Activated naive CD4-positive, alpha-beta T cell treated with anti-CD3 and anti-CD28 coated beads, Interleukin-2, amount 50 U/mL, for 24 hours (primary cell): ENCODE data around the gene PDE1C.

Experiments used
- H3K27ac Mint-ChIP-seq: one replicate; pipeline ENCODE4 v1.8.0; 2021; ENCODE audit warnings: mild to moderate bottlenecking, mixed read lengths
- H3K27me3 Mint-ChIP-seq: one replicate; pipeline ENCODE4 v1.8.0; 2021; ENCODE audit warnings: mixed read lengths
- H3K36me3 Mint-ChIP-seq: one replicate; pipeline ENCODE4 v1.8.0; 2021; ENCODE audit warnings: mixed read lengths
- H3K4me1 Mint-ChIP-seq: one replicate; pipeline ENCODE4 v1.8.0; 2021; ENCODE audit warnings: mixed read lengths
- H3K4me3 Mint-ChIP-seq: one replicate; pipeline ENCODE4 v1.8.0; 2021; ENCODE audit warnings: mild to moderate bottlenecking, mixed read lengths
- H3K9me3 Mint-ChIP-seq: one replicate; pipeline ENCODE4 v1.8.0; 2021; ENCODE audit warnings: mixed read lengths

The PDE1C gene

DNA sequence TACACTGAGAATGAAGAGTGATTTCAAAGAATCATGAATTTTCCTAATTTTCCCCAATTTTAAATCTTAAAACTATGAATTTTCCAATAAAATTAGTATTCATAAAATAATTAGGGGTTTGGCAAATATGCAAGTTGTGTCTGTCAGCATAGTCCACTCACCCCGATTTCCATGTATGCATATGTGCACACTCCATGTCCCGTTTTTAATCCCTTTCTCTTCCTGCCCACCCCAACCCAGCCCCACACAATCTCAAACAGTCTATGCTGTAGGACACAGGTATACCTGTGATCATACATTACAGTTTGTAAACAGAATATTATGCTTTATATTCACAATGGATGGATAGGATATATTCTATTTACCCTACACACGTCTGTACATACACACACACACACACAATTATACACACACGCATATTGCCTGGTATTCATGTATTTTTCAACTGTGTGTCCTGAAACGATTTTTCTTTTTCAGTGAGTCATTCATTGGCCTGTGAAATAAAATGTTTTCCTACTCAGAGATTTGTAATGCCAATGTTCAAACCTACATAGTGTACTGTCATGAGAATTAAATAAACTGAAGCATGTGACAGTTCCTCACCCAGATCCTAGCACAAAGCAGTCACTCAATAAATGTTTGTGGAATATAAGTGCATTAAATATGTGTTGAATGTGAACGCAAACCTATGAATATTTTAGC lies 144.3 kb downstream of the PDE1C start:
- Mint-ChIP-seq H3K27me3 (no peaks in the 10 kb centered on the region), H3K36me3 (no peaks in the 10 kb centered on the region), H3K4me3 (no peak overlapping the region), H3K27ac (no peak overlapping the region), H3K4me1 (no peaks in the 10 kb centered on the region), H3K9me3 (peaks cover 15% of the 10 kb centered on the region)

DNA sequence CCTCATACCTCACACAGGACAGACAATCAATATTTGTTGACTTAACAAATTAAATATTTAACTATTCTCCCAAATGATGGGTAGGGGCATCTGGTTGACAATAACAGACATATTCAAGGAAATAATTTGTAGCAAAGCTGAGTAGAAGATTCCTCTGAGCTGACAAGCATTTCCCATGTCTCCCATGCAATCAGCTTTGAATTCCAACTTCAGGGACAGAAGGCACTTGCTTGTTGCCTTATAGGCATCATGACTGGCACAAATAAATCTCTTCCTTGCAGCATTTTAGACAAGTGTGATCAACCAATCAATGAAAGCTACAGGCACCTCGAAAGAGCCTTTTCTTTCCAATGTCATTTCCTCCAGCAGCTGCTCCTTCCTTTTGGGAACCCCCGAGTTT lies 146.0 kb downstream of the PDE1C start:
- Mint-ChIP-seq H3K9me3 (peaks cover 7% of the 10 kb centered on the region), H3K4me1 (no peaks in the 10 kb centered on the region), H3K4me3 (no peak overlapping the region), H3K27me3 (no peaks in the 10 kb centered on the region), H3K36me3 (no peaks in the 10 kb centered on the region), H3K27ac (no peak overlapping the region)

DNA sequence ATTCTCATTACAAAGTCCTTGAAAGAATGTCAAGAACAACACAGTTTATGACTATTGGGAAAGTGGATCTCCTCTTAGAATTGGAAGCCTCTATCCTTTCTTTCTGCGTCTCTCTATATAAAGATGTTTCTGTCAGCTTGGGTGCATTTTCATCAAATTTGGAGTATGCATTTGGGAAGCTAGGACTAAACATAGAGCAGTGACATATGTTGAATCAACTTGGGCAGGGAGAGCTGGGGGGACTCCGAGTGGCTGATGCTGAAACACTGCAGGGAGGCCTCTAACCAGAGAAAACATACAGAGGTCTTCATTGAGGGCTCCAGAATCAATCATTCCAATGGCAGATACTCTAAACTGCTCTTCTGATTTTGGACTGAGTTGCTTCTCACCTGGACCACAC lies 147.4 kb downstream of the PDE1C start:
- no peak overlapping the region for H3K4me3 Mint-ChIP-seq
- H3K4me1 Mint-ChIP-seq: no peaks in the 10 kb centered on the region
- peaks cover 1% of the 10 kb centered on the region for H3K9me3 Mint-ChIP-seq
- no peaks in the 10 kb centered on the region for H3K27me3 Mint-ChIP-seq
- no peaks in the 10 kb centered on the region for H3K36me3 Mint-ChIP-seq
- no peak overlapping the region for H3K27ac Mint-ChIP-seq

DNA sequence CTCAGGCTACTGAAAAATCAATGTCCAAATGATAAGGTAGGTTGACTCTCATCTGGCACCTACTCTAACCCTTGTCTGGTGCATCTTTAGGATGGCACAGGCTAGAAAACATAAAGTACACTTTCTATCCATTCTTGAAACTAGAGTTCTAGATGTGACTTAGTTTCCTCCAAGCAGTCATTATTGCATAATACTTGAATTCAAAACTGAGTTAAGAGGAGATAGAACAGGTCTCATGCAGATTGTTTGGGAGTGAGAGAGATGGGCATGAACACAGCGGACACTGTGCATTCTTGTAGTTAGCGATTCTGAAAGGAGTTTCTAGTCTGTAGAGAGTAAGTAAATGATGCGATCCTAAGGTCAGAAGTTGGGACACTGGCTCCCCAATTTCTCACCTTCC lies 149.2 kb downstream of the PDE1C start:
- no peaks in the 10 kb centered on the region for H3K4me1 Mint-ChIP-seq
- no peaks in the 10 kb centered on the region for H3K27me3 Mint-ChIP-seq
- no peak overlapping the region for H3K4me3 Mint-ChIP-seq
- H3K9me3 Mint-ChIP-seq: no peaks in the 10 kb centered on the region
- no peak overlapping the region for H3K27ac Mint-ChIP-seq
- H3K36me3 Mint-ChIP-seq: no peaks in the 10 kb centered on the region

DNA sequence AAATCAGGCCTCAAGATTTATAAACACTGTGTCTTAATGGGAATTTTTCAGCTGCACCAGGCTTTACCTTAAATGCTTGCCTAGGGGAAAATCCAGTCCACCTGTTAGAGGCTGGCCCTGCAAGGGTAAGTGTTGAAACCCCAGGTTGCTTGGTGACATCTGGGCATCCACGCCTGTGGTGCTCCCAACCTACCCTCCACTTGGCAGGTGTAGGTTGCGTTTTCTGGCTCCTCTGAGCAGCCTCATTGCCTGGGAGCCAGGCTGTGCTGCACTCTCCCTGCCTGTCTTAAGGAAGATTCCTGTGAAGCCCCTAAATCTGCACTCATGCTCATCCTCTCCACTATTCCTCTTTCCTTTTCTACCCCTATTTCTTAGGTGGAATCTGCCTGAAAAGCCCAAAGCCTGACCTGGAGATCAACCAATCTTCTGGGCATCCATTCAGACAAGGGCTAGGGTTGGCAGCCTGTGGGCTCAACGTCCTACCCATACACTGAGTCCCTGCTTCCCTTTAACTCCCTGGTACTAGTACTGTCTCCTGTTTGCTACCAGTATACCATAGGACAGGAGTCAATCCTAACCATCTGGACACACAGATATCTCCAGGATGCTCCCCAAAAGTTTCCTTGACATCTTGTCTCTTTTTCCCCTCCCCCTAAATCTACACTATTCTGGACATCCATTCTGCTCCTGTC lies 150.4 kb downstream of the PDE1C start:
- Mint-ChIP-seq H3K9me3 (no peaks in the 10 kb centered on the region), H3K4me3 (no peak overlapping the region), H3K27me3 (no peaks in the 10 kb centered on the region), H3K36me3 (no peaks in the 10 kb centered on the region), H3K4me1 (no peaks in the 10 kb centered on the region), H3K27ac (no peak overlapping the region)

DNA sequence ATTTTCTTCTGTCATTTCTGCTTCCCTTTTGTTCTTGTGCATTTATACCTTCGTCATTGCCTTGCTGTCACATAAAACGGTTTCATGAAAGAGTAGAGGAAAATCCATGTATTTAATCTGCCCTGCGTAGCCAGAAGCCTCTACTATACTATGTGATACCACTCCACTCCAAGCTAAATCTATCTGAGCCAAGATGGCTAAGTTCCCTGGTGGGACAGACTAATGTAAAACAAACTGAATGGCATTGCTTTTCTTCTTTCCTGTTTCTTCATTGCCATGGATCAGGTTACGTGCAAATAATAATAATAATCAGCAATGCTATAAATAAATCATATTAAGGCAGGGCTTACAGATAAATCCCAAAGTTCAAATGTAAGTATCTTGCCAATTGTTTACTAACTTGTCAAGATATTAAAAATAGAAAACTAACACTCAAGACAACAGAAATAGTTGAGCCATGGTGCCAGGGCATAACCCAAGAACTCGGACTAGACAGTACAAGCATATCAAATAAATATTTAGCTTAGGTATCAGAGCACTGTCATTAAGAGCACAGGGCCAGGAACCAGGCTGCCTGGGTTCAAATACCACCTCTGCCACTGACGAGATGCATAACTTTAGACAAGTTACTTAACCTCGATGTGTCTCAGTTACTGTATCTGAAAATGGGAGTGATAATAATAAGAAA lies 151.4 kb downstream of the PDE1C start:
- no peak overlapping the region for H3K27ac Mint-ChIP-seq
- H3K27me3 Mint-ChIP-seq: no peaks in the 10 kb centered on the region
- H3K4me1 Mint-ChIP-seq: no peaks in the 10 kb centered on the region
- H3K4me3 Mint-ChIP-seq: no peak overlapping the region
- no peaks in the 10 kb centered on the region for H3K9me3 Mint-ChIP-seq
- H3K36me3 Mint-ChIP-seq: no peaks in the 10 kb centered on the region

DNA sequence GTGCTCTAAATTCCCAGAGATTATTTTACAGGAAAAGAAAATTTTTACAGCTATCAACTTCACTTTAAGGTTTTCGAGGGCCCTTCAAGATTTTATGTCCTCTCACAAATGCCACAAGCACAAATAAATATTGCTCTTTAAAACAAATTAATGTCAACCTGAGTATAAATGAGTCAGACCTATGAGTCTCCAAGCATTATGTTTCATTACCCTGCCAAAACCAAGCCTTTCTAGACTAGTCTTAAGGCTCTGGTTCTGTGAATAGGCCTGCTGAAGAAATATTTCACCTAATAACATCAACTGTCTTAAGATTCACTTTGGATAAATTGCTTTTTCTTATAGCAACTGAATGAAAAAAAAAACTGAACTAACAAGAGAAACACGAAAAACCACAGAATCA lies 153.0 kb downstream of the PDE1C start:
- H3K4me1 Mint-ChIP-seq: no peaks in the 10 kb centered on the region
- H3K36me3 Mint-ChIP-seq: no peaks in the 10 kb centered on the region
- no peaks in the 10 kb centered on the region for H3K9me3 Mint-ChIP-seq
- H3K27ac Mint-ChIP-seq: no peak overlapping the region
- no peaks in the 10 kb centered on the region for H3K27me3 Mint-ChIP-seq
- no peak overlapping the region for H3K4me3 Mint-ChIP-seq

DNA sequence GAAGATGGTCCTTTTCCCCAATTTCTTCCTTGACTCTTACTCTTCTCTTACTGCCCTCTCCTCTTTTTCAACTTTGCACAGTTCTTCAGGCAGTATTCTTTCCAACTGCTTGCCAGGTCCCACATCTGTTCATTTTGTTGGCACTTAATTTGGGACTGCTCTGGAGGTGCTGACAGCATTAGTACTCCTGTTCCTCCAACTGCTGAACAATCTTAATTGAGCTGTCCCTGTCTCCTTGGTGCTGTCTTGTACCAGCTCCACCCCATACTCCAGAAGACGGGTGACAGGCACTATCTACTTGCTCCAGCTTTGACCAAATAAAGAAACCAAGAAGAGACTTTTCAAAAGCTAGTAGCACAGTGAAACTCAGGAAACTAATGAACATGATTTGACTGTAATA lies 160.0 kb downstream of the PDE1C start:
- Mint-ChIP-seq H3K36me3 (no peaks in the 10 kb centered on the region), H3K27me3 (no peaks in the 10 kb centered on the region), H3K4me3 (no peak overlapping the region), H3K9me3 (peaks cover 5% of the 10 kb centered on the region), H3K4me1 (no peaks in the 10 kb centered on the region), H3K27ac (no peak overlapping the region)

DNA sequence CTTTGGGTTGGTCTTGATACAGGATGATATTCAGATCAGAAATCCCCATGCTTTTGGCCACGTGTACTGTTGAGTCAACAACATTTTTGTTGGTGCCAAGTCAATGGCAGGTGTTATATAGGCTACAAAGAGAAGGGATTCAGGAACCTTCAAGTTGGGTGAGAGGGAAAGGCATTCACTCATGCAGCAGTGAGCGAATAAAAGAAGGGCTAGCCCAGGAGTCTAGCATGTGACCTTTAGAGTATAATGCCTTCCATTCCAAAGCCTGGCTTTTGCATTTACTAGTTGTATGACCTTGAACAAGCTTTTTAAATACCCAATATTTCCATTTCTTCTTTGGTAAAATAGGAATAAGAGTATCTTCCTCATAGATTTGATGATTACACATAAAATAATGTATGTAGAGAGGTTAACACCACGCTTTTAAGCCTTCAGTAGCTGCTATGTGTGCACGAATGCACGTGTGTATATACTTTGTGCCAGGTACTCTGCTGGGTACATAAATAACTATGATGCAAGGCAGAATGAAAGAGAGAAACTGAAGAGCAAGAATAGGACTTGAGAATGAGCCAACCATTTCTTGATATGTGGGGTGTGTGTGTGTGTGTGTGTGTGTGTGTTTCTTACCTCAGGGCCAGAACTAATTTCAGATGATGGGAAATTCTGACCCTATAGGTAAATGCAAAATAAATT lies 163.6 kb downstream of the PDE1C start:
- no peak overlapping the region for H3K27ac Mint-ChIP-seq
- no peaks in the 10 kb centered on the region for H3K4me1 Mint-ChIP-seq
- no peaks in the 10 kb centered on the region for H3K36me3 Mint-ChIP-seq

DNA sequence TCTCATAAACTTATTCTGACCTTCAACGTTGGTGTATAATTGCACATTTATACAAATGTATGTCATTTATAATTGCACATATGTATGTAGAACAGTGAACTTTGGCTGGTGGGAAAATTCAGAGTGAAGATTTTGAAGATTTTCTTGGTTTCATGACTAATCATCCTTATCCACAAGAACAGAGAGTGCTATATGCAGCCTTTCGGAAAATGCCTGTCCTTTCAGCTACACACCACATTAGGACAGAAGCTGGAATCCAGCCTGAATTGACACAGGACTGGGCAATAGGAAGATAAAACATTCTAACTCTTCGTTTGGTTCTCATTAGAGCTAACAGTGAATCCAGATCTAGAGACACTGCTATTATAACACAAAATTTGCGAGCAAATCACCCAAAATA lies 166.2 kb downstream of the PDE1C start:
- Mint-ChIP-seq H3K27me3 (no peaks in the 10 kb centered on the region), H3K4me1 (no peaks in the 10 kb centered on the region), H3K9me3 (no peaks in the 10 kb centered on the region), H3K27ac (no peak overlapping the region), H3K36me3 (no peaks in the 10 kb centered on the region), H3K4me3 (no peak overlapping the region)

More for the DNA sequence above, 163.6 kb downstream of the PDE1C start:
- Mint-ChIP-seq H3K27me3 (no peaks in the 10 kb centered on the region), H3K9me3 (peaks cover 4% of the 10 kb centered on the region), H3K4me3 (no peak overlapping the region)

DNA sequence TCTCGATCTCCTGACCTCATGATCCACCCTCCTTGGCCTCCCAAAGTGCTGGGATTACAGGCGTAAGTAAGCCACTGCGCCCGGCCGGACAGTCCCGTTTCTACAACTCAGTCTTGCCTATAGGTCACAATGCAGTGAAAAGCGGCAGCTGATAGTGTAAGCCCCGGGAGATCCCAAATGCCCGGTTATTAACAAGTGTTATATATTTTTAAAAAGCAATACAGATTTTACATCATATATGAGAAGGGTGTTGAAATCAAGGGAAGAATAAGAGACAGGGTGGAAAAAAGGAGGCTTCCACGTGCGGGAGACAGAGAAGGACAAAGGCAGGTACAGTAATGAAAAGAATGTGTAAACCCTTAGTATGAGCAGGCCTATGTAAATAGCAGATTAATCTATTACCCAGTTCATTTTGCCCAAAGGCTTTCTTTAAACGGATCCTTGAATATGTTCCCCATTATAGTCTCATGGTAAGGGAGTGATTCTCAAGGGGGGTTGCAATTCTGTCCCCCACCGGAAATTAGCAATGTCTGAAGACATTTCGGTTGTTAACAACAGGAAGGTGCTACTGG lies 170.8 kb downstream of the PDE1C start:
- H3K4me3 Mint-ChIP-seq: no peak overlapping the region
- no peaks in the 10 kb centered on the region for H3K4me1 Mint-ChIP-seq
- H3K27ac Mint-ChIP-seq: no peak overlapping the region
- H3K36me3 Mint-ChIP-seq: no peaks in the 10 kb centered on the region
- no peaks in the 10 kb centered on the region for H3K27me3 Mint-ChIP-seq
- no peaks in the 10 kb centered on the region for H3K9me3 Mint-ChIP-seq

DNA sequence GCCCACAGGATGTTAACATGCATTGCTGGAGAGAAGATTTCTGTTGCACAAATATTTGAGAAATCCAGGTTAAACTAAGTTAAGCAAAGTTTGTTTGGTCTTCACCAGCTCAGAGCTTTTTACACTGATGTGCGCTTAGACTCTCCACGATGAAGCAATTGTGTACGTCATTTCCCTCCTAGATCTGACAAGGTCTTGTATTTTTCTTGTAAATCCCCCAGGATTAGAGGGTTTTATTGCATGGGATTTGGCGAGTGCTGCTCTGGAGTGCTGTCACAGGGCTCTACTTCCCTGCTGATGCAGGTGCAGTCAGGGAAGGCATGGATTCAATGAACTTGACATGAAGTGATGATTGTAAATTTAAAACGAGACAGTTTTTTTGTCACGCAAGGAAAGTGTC lies 173.3 kb downstream of the PDE1C start:
- H3K27me3 Mint-ChIP-seq: no peaks in the 10 kb centered on the region
- no peak overlapping the region for H3K27ac Mint-ChIP-seq
- no peaks in the 10 kb centered on the region for H3K9me3 Mint-ChIP-seq
- no peak overlapping the region for H3K4me3 Mint-ChIP-seq
- H3K36me3 Mint-ChIP-seq: no peaks in the 10 kb centered on the region
- no peaks in the 10 kb centered on the region for H3K4me1 Mint-ChIP-seq

DNA sequence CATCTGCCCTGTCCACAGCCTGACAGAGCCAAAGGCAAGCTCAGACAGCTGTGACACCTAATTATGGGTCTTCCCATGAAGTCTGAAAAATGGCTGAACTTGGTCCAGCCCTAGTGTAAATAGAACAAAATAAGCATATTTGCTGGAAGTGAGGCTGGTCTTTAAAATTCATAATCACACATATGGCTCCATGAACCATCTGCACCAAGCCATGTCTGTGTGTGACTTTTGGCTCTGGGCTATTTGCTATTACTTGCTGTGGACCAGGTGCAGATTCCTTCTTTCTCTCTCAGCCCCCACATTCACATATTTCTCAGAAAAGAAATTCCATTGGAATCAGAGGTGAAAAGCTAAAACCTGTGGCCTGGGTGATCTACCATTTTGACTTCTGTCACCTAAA lies 175.9 kb downstream of the PDE1C start:
- H3K4me3 Mint-ChIP-seq: no peak overlapping the region
- no peaks in the 10 kb centered on the region for H3K36me3 Mint-ChIP-seq
- no peaks in the 10 kb centered on the region for H3K9me3 Mint-ChIP-seq
- no peak overlapping the region for H3K27ac Mint-ChIP-seq
- no peaks in the 10 kb centered on the region for H3K4me1 Mint-ChIP-seq
- H3K27me3 Mint-ChIP-seq: no peaks in the 10 kb centered on the region

DNA sequence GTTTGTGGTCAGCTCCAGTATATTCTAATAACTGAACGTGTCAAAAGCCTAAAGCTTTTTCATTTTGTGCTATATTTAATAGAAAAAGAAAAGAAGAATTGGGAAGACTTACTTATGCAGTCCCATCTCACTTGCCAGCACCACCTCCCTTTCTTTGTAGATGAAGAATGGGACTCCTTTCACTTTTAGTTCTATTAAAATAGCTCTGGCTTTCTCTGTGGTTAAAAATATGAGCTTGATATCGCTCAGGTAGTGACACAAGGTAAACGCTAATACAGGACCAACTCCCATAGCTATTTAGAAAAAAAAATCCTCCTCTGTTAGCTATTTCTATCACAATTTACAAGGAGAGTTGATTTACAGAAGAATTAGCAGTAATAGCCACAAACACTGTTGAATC lies 176.8 kb downstream of the PDE1C start:
- Mint-ChIP-seq H3K27ac (no peak overlapping the region), H3K9me3 (no peaks in the 10 kb centered on the region), H3K36me3 (no peaks in the 10 kb centered on the region), H3K27me3 (no peaks in the 10 kb centered on the region), H3K4me1 (no peaks in the 10 kb centered on the region), H3K4me3 (no peak overlapping the region)

DNA sequence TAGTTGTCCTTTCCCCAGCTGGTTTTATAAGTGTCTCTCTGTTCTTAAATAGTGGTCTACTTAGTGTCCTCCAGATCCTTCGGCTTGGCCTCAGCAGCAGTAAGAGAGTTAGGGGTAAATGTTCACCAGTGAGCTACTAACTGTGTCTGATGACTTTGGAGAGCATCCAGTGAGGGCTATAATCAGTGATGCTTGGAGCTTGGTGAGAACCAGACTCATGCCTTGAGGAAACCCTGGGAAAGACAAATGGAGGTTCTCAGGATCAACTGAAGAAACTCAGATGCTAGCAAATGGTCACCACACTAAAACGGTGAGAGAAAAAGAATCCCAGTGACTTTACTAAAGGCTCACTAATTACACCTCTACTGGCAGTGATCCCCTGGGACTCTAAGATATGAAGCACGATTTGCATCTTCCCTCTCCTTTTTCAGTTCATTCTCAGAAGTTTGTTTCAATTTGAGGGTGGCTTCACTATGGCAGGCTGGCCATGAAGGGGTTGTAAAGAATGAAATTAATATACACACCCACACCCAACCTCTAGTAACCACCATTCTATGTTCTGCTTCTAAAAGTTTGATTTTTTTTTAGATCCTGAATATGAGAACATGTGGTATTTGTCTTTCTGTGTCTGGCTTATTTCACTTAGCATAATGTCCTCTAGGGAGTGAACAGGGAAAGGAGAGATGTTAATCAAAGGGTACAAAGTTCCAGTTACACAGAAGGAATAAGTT lies 177.9 kb downstream of the PDE1C start:
- H3K36me3 Mint-ChIP-seq: no peaks in the 10 kb centered on the region
- H3K27me3 Mint-ChIP-seq: no peaks in the 10 kb centered on the region
- H3K4me1 Mint-ChIP-seq: no peaks in the 10 kb centered on the region
- H3K4me3 Mint-ChIP-seq: no peak overlapping the region
- no peaks in the 10 kb centered on the region for H3K9me3 Mint-ChIP-seq
- H3K27ac Mint-ChIP-seq: no peak overlapping the region
